ENCODE measurements around the gene THRSP.

GRCh38 chr11:78063440-78064181 is at the start of gene THRSP:
- TF ChIP-seq CTCF (optimal IDR thresholded peaks at IDR 0.05 in 1 of 3, IDR thresholded peaks at IDR 0.05 in 1 of 3, conservative IDR thresholded peaks at IDR 0.05 in 1 of 3; ENCODE audit: extremely low read depth in 1 of 3, insufficient read depth in 2 of 3, low read length in 3 of 3) (no peak), EZH2 (IDR thresholded peaks at IDR 0.05; ENCODE audit: low read length) (no peak)
